Measurements from ENCODE around the gene NDRG3.
"Not testable (repeated sequence)": the region's sequence is repeated elsewhere in the genome, so short reads cannot be mapped to it uniquely, and the experiment has no call there.

NDRG3 gene

GRCh38 chr20:36709126-36709525 lies 36.8 kb downstream of the NDRG3 start:
- H3K27ac ChIP-seq (ENCODE audit: low read length), result no peak overlapping the region
- H3K9me3 ChIP-seq (replicated peaks; ENCODE audit: insufficient read depth, low read length), result no peaks in the 10 kb centered on the region
- no peaks in the 10 kb centered on the region for H3K27me3 ChIP-seq (replicated peaks; ENCODE audit: insufficient read depth, low read length)
- H3K9me2 ChIP-seq (replicated peaks; ENCODE audit: insufficient read depth, low read length), result no peaks in the 10 kb centered on the region
- no peak overlapping the region for H3K9ac ChIP-seq (ENCODE audit: low read length)
- H3F3A ChIP-seq (ENCODE audit: insufficient read depth, low read length), result no peaks in the 10 kb centered on the region
- H3K4me3 ChIP-seq (ENCODE audit: low read length), result no peak overlapping the region
- TF ChIP-seq EZH2 (optimal IDR thresholded peaks at IDR 0.05; ENCODE audit: low read depth, low read length), result no peak
- TF ChIP-seq EZH2phosphoT487 (IDR thresholded peaks at IDR 0.05; ENCODE audit: low read length), result no peak
- TF ChIP-seq CTCF (IDR thresholded peaks at IDR 0.05; ENCODE audit: low read length), result no peak
- H3K4me2 ChIP-seq (ENCODE audit: low read depth, low read length), result no peak overlapping the region
- no peaks in the 10 kb centered on the region for H3K4me1 ChIP-seq (ENCODE audit: low read length)
- no peak overlapping the region for H2AFZ ChIP-seq (ENCODE audit: low read length)
- no peaks in the 10 kb centered on the region for H4K20me1 ChIP-seq (ENCODE audit: insufficient read depth, low read length)
- H3K36me3 ChIP-seq (replicated peaks; ENCODE audit: insufficient read depth, low read length), result no peaks in the 10 kb centered on the region
- no peak for DNase-seq
- no peaks in the 10 kb centered on the region for H3K79me2 ChIP-seq (ENCODE audit: low read length)

GRCh38 chr20:36703530-36703929 lies 42.4 kb downstream of the NDRG3 start:
- no peaks in the 10 kb centered on the region for H3K79me2 ChIP-seq (ENCODE audit: low read length)
- H3K9me3 ChIP-seq (replicated peaks; ENCODE audit: insufficient read depth, low read length), result no peaks in the 10 kb centered on the region
- no peak overlapping the region for H3K4me3 ChIP-seq (ENCODE audit: low read length)
- TF ChIP-seq CTCF (IDR thresholded peaks at IDR 0.05; ENCODE audit: low read length) (no peak), EZH2 (optimal IDR thresholded peaks at IDR 0.05; ENCODE audit: low read depth, low read length) (no peak), EZH2phosphoT487 (IDR thresholded peaks at IDR 0.05; ENCODE audit: low read length) (no peak)
- no peaks in the 10 kb centered on the region for H4K20me1 ChIP-seq (ENCODE audit: insufficient read depth, low read length)
- H3K9me2 ChIP-seq (replicated peaks; ENCODE audit: insufficient read depth, low read length), result no peaks in the 10 kb centered on the region
- H2AFZ ChIP-seq (ENCODE audit: low read length), result no peak overlapping the region
- no peak overlapping the region for H3K4me2 ChIP-seq (ENCODE audit: low read depth, low read length)
- H3K4me1 ChIP-seq (ENCODE audit: low read length), result no peaks in the 10 kb centered on the region
- no peaks in the 10 kb centered on the region for H3K36me3 ChIP-seq (replicated peaks; ENCODE audit: insufficient read depth, low read length)
- DNase-seq, result no peak
- no peaks in the 10 kb centered on the region for H3K27me3 ChIP-seq (replicated peaks; ENCODE audit: insufficient read depth, low read length)
- no peak overlapping the region for H3K9ac ChIP-seq (ENCODE audit: low read length)
- no peak overlapping the region for H3K27ac ChIP-seq (ENCODE audit: low read length)
- H3F3A ChIP-seq (ENCODE audit: insufficient read depth, low read length), result no peaks in the 10 kb centered on the region

- no peaks in the 10 kb centered on the region for H3K9me3 ChIP-seq (replicated peaks; ENCODE audit: insufficient read depth, low read length)
- H3K9me2 ChIP-seq (replicated peaks; ENCODE audit: insufficient read depth, low read length), result no peaks in the 10 kb centered on the region
- no peak overlapping the region for H3K27ac ChIP-seq (ENCODE audit: low read length)
- no peaks in the 10 kb centered on the region for H3K36me3 ChIP-seq (replicated peaks; ENCODE audit: insufficient read depth, low read length)
- no peaks in the 10 kb centered on the region for H3F3A ChIP-seq (ENCODE audit: insufficient read depth, low read length)
- no peaks in the 10 kb centered on the region for H3K79me2 ChIP-seq (ENCODE audit: low read length)
- H3K4me1 ChIP-seq (ENCODE audit: low read length), result no peaks in the 10 kb centered on the region
- H2AFZ ChIP-seq (ENCODE audit: low read length), result no peak overlapping the region
- H3K4me2 ChIP-seq (ENCODE audit: low read depth, low read length), result no peak overlapping the region
- H4K20me1 ChIP-seq (ENCODE audit: insufficient read depth, low read length), result no peaks in the 10 kb centered on the region
- no peaks in the 10 kb centered on the region for H3K27me3 ChIP-seq (replicated peaks; ENCODE audit: insufficient read depth, low read length)
- TF ChIP-seq CTCF (IDR thresholded peaks at IDR 0.05; ENCODE audit: low read length) (no peak), EZH2phosphoT487 (IDR thresholded peaks at IDR 0.05; ENCODE audit: low read length) (no peak), EZH2 (optimal IDR thresholded peaks at IDR 0.05; ENCODE audit: low read depth, low read length) (no peak)
- DNase-seq, result no peak
- no peak overlapping the region for H3K4me3 ChIP-seq (ENCODE audit: low read length)
- H3K9ac ChIP-seq (ENCODE audit: low read length), result no peak overlapping the region
These were observed 45.5 kb downstream of the NDRG3 start for GRCh38 chr20:36700438-36700837.

- not testable (repeated sequence) for H3K36me3 ChIP-seq (replicated peaks; ENCODE audit: insufficient read depth, low read length); H3K9me2 ChIP-seq (replicated peaks; ENCODE audit: insufficient read depth, low read length); H3F3A ChIP-seq (ENCODE audit: insufficient read depth, low read length); H4K20me1 ChIP-seq (ENCODE audit: insufficient read depth, low read length); H3K4me1 ChIP-seq (ENCODE audit: low read length); H3K79me2 ChIP-seq (ENCODE audit: low read length); H2AFZ ChIP-seq (ENCODE audit: low read length); H3K27ac ChIP-seq (ENCODE audit: low read length); DNase-seq; H3K9ac ChIP-seq (ENCODE audit: low read length); H3K9me3 ChIP-seq (replicated peaks; ENCODE audit: insufficient read depth, low read length); H3K27me3 ChIP-seq (replicated peaks; ENCODE audit: insufficient read depth, low read length); H3K4me2 ChIP-seq (ENCODE audit: low read depth, low read length); H3K4me3 ChIP-seq (ENCODE audit: low read length)
These were observed 50.4 kb downstream of the NDRG3 start for GRCh38 chr20:36695467-36695866.
